22Rv1 (cell line): ENCODE measurements around the gene PAFAH1B2.
"Not testable (repeated sequence)": the region's sequence is repeated elsewhere in the genome, so short reads cannot be mapped to it uniquely, and the experiment has no call there.

Experiments
- H3K27ac ChIP-seq: fragments of 450-650 bp; 2 replicates; pipeline ENCODE4 v1.5.1; 2017
- CTCF ChIP-seq: fragments of 450-650 bp; IDR thresholded peaks from 2 replicates; pipeline ENCODE4 v1.5.1; 2017; ENCODE audit warnings: mild to moderate bottlenecking
- ZFX ChIP-seq: fragments of 450-650 bp; IDR thresholded peaks from 2 replicates; pipeline ENCODE4 v1.6.1; 2017; ENCODE audit warnings: antibody characterized with exemption, borderline replicate concordance

PAFAH1B2 gene

GRCh38 chr11:117179048-117179999, 35.2 kb downstream of the PAFAH1B2 start:
- peak overlapping the region; percentile 73 for H3K27ac ChIP-seq
- TF ChIP-seq CTCF, result no peak
- no peak for TF ChIP-seq ZFX

- H3K27ac ChIP-seq, result peak overlapping the region; percentile 73; the same call in 1 of the 2 replicates
- TF ChIP-seq CTCF, result no peak
These were observed 35.9 kb downstream of the PAFAH1B2 start for GRCh38 chr11:117180020-117180419.

GRCh38 chr11:117180661-117181585, 36.8 kb downstream of the PAFAH1B2 start:
- no peak overlapping the region for H3K27ac ChIP-seq
- TF ChIP-seq CTCF (peak; percentile 79), ZFX (no peak)

GRCh38 chr11:117181586-117182550, 37.8 kb downstream of the PAFAH1B2 start:
- TF ChIP-seq CTCF (peak; percentile 56), ZFX (no peak)
- no peak overlapping the region for H3K27ac ChIP-seq

GRCh38 chr11:117182551-117182935, 38.5 kb downstream of the PAFAH1B2 start:
- no peak overlapping the region for H3K27ac ChIP-seq
- TF ChIP-seq CTCF (no peak), ZFX (no peak)

- not testable (repeated sequence) for H3K27ac ChIP-seq
These were observed 39.1 kb downstream of the PAFAH1B2 start for GRCh38 chr11:117183178-117183577.
